Right lobe of liver (tissue), 4 donors: Measurements from ENCODE around the gene PXDN.

ENCODE experiments used
- CTCF ChIP-seq, 4 donors: fragments of 200-600 bp in 3 of 4; fragments of 450-650 bp in 1 of 4; IDR thresholded peaks; one replicate each; pipeline versions ENCODE4 v1.5.1 to v1.8.0; 2016 to 2022; ENCODE audit warnings: antibody characterized with exemption in 4 of 4, mild to moderate bottlenecking in 2 of 4
- POLR2A ChIP-seq: fragments of 450-650 bp; IDR thresholded peaks from one replicate; pipeline ENCODE4 v1.6.1; 2017; ENCODE audit warnings: antibody characterized with exemption, mild to moderate bottlenecking
- donor health status: DM: no; HTN: no; CAD: no.
- donor health status: DM: no; HTN: no; CAD: no.
- donor health status: DM: no; HTN: yes; CAD: no.

DNA sequence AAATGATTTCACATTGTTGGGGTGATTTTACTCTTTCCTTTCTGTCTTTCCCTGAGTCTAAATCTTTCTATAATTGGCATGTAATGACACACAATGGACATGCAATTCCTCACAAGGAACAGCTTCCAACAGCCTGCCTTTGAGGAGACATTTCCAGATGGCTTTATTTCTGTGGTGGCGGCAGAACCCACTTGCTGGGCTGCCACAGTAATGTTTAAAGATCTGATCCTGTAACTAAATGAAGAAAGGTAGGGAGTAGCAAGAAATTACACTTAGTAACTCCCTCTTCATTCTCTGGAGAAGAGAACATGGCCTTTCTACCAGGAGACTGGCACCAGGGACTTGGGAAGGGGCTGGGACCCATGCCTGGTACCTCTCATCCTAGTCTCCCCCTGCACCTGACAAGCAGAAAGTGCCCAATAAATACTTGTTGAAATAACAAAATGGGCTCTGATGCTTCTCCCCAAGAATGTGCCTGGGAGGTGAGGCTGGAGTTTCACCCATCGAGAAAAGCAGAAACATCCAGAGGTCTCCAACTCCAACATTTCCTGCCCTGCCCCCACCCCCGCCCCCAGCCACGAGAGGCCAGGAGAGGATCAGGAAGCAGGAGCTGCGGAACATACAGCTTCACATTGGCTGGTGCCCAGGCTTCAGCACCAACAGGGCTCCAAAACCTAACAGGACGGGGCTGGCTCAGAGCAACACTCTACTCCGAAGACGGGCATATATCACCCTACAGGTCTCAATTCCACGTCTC lies 92.1 kb downstream of the PXDN start:
- no peak for TF ChIP-seq POLR2A
- no peak for TF ChIP-seq CTCF (IDR thresholded peaks at IDR 0.05)
